ENCODE data around the gene RAD51B.

DNA sequence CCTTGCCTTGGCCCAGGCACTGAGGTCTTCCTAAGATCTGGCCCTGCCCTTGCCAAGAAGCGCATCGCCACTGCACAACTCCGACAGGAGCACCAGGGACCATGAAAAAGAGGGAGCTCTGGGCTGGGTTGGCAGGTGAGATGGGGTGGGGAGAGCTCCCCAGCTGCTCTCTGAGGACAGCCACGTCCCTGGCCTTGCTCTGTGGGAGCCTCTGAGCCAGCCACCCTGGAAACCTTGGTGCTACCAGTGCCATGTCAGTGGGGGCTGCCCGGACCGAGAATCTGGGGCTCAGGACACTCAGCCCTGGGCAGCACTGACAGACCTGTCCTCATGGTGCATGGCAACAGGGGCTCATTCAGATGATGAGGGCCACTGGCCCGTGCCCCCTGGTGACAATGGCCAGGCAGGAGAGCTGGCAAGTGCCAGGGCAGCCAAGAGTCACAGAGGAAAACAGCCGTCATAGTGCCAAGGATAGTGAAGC lies 838.5 kb downstream of the RAD51B start:
- TF ChIP-seq POLR2AphosphoS5 (IDR thresholded peaks at IDR 0.05; ENCODE audit: low read depth, low read length) (no peak), LCORL (IDR thresholded peaks at IDR 0.05) (no peak), LCORL (CRISPR knock-in tag; IDR thresholded peaks at IDR 0.05) (no peak), ZNF3 (CRISPR knock-in tag; IDR thresholded peaks at IDR 0.05) (no peak), CREM (IDR thresholded peaks at IDR 0.05) (no peak), CREM (CRISPR knock-in tag; IDR thresholded peaks at IDR 0.05) (no peak), JUND (CRISPR knock-in tag; IDR thresholded peaks at IDR 0.05) (no peak), ETV6 (CRISPR knock-in tag; conservative IDR thresholded peaks at IDR 0.05) (no peak), TAF1 (CRISPR knock-in tag; IDR thresholded peaks at IDR 0.05) (no peak), DNMT1 (CRISPR knock-in tag; IDR thresholded peaks at IDR 0.05) (no peak)
- TF ChIP-seq, protein P1, sequence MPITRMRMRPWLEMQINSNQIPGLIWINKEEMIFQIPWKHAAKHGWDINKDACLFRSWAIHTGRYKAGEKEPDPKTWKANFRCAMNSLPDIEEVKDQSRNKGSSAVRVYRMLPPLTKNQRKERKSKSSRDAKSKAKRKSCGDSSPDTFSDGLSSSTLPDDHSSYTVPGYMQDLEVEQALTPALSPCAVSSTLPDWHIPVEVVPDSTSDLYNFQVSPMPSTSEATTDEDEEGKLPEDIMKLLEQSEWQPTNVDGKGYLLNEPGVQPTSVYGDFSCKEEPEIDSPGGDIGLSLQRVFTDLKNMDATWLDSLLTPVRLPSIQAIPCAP (CRISPR knock-in tag; IDR thresholded peaks at IDR 0.05; ENCODE audit: low read depth): no peak
- TF ChIP-seq, protein P2, sequence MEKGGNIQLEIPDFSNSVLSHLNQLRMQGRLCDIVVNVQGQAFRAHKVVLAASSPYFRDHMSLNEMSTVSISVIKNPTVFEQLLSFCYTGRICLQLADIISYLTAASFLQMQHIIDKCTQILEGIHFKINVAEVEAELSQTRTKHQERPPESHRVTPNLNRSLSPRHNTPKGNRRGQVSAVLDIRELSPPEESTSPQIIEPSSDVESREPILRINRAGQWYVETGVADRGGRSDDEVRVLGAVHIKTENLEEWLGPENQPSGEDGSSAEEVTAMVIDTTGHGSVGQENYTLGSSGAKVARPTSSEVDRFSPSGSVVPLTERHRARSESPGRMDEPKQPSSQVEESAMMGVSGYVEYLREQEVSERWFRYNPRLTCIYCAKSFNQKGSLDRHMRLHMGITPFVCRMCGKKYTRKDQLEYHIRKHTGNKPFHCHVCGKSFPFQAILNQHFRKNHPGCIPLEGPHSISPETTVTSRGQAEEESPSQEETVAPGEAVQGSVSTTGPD (CRISPR knock-in tag; IDR thresholded peaks at IDR 0.05): no peak
- TF ChIP-seq, protein P3, sequence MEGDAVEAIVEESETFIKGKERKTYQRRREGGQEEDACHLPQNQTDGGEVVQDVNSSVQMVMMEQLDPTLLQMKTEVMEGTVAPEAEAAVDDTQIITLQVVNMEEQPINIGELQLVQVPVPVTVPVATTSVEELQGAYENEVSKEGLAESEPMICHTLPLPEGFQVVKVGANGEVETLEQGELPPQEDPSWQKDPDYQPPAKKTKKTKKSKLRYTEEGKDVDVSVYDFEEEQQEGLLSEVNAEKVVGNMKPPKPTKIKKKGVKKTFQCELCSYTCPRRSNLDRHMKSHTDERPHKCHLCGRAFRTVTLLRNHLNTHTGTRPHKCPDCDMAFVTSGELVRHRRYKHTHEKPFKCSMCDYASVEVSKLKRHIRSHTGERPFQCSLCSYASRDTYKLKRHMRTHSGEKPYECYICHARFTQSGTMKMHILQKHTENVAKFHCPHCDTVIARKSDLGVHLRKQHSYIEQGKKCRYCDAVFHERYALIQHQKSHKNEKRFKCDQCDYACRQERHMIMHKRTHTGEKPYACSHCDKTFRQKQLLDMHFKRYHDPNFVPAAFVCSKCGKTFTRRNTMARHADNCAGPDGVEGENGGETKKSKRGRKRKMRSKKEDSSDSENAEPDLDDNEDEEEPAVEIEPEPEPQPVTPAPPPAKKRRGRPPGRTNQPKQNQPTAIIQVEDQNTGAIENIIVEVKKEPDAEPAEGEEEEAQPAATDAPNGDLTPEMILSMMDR (CRISPR knock-in tag; IDR thresholded peaks at IDR 0.05): no peak

All from HepG2 (cell line).